ENCODE measurements around the gene SURF4.
"Not testable (repeated sequence)": the region's sequence is repeated elsewhere in the genome, so short reads cannot be mapped to it uniquely, and the experiment has no call there.

SURF4 gene

DNA sequence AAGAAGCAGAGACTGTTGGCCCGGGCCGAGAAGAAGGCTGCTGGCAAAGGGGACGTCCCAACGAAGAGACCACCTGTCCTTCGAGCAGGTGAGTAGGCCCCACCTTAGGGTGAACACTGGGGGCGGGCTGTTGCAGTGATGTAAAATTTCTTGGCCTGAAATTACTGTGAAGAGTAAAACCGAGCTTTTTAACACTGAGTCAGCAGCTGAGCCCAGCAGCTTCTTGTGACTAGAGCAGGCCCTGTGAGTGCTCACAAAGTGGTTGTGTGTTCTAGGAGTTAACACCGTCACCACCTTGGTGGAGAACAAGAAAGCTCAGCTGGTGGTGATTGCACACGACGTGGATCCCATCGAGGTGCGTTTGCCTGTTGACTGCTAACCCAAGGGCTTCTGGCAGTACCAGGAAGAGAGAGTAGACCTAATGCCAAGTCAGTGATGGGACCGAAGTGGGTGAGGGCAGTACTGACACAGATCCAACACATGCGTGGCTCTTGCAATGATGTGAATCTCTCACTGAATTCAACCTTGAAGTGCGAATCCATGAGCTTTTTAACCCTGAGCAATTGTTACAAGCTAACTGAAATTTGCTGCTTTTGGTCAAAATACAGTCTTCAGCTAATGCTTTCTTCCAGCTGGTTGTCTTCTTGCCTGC, 25.8 kb downstream of the SURF4 start:
- DNase-seq = no peak

DNA sequence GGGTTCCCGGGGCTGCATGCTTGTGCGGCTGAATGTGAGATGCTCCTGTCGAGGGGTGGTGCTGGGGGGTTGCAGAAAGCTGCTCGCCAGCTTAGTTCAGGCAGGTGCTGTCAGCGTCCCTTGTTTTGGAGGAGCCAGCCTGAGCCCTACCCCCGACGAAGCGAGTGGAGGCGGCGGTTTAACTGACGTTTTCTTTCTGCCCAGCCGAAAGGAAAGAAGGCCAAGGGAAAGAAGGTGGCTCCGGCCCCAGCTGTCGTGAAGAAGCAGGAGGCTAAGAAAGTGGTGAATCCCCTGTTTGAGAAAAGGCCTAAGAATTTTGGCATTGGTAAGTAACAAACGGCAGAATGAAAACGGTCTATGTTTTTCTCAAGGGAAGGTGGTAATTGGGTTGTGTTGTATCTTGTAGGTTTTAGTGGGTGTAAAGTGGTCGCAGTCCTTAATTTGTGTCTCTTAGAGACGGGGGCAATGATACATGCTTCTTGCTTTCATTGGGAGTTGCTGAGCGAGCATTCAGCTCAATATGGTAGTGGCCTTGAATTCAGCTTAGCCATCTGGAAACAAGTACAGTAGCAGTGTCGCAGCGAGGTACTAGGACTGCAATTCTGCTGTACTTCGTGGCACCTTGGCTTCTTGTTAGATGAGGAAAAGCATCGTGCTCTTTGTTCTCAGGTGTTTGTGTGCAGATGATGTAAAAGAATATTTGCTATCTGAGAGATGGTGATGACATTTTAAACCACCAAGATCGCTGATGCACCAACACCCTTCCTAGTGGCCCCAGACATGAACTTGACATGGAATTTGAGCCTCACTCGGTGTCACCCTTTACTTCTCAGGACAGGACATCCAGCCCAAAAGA, 26.9 kb downstream of the SURF4 start:
- DNase-seq = no peak

DNA sequence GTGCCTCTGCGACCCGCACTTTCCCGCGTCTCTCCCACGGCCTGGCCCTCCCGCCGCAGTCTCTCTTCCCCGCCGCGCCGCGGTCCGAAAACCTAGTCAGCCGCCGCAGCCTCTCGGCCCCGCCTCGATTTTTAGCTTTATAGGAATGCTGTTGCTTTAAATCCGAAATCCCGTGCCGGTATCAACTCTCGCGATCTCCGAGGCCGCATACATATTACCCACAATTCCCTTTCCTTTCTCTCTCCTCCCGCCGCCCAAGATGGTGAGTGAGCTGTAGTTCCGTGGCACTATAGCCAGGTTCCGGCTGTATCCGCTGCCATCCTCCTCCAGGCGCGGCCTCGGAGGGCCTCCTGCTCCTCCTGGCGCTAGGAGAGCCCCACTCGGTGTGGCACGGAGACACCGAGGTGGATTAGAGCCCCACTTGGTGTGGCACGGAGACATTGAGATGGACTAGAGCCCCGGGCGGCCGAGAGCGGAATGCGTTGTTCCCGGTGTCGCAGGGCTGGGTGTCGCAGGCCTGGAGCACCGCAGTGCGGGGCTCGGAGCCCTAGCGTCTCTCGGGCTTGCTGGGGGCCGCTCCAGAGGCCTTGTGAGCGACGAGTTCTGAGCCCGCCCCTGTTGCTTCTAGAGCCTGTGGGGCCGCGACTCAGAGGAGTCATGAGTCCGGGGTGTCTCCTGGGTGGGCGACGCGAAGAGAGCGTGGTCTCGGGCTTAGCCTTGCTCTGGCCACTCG, 27.7 kb downstream of the SURF4 start, which contains the start of the genes MED22 and RPL7A:
TSS of gene MED22 (minus strand) at position 147 of the 733 bp plus-strand sequence. CDS start 1,469 bp downstream, outside the sequence.
TSS of gene RPL7A (plus strand) at position 234 of the 733 bp plus-strand sequence. CDS start at position 260, 26 bp downstream.
- peak; percentile 97 for DNase-seq

DNA sequence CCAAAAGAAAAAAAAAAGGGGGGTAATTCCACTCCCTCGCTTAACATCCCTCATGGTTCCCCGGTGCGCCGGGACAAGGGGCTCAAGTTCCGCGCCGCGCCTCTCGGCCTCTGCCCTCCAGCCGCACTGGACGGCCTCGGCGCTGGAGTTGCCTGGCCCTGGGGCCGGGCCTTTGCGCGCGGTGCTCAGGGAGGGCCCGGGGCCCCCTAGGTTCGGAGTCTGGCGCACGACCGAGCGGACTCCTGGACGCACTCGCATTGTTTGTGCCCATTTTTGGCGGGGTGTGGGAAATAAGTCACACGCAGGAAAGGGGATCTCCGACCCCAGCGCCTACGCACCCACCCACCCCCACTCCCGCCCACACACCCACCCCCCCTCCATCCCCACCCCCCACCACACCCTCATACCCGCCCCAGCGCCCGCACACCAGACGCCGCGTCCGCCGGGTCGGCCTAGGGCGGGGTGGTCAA, 28.3 kb downstream of the SURF4 start:
- peak; percentile 58 for DNase-seq

DNA sequence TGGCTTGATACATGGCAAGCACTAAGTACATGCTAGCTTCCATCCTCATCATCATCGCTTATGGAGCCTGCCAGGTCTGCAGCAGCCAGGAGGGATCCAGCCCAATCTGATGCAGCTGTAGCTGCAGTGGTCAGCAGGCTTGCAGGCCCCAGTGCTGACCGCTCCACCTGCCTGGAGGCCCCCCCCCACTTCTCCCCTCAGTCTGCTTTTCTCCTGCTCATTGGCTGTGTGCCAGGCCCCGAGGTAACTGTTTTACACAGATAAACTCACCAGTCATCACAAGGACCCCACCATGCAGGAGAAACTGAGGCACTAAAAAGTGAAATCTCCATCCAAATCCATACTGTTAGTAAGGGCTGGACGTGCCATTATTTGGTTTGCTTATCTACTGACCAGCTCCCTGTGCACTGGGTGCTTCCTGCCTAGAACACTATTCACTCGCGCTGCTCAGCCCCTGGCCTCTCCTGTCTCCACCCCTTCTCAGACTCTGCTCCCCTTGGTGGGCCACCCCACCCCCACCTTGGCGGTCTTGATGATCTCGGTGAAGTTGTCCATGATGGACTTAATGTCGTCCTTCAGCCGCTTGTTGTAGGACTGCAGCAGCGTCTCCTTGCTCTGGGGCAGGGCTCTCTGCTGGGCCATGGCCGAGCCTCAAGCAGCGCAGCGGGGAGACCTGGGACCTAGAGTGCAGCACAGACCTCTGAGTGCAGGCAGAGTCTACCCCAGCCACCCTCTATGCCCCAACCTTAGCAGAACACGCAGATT, 29.7 kb downstream of the SURF4 start:
- no peak for DNase-seq

DNA sequence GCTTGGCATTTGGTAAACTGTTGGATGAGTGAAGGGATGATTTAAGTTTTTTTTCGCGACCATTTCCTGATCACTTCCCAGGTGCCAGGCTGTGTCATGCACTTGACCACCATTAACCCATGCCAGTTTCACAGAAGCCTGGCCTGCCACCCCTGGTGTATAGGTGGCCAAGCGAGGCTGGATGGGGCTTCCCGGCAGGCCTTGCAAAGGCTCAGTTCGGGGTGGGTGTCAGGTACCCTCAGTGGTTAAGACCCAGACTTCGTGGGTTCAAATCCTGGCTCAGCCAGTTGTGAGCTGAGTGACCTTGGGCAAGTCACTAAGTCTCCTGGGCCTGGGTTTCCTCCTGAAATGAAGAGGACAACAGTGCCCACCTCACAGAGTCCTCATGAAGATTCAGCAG, 30.3 kb downstream of the SURF4 start:
- DNase-seq = no peak

DNA sequence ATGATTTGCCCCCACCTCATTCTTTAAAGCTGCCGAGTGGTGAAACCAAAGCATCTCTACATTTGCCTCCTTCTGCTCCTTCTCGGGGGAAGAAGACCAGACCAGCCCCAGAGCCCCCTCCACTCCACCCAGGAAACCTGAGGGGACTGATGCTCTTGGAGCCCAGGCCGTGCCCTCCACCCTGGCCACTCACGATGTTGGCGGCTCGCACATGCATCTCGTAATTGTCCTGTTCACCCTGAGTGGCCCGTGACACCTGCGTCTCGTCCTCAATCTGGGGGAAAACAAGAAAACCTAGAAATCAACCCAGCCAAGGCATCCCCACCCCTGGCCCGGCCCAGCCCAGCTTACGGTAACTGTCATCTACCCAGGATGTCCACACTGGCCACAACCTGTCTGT, 30.9 kb downstream of the SURF4 start:
- no peak for DNase-seq

DNA sequence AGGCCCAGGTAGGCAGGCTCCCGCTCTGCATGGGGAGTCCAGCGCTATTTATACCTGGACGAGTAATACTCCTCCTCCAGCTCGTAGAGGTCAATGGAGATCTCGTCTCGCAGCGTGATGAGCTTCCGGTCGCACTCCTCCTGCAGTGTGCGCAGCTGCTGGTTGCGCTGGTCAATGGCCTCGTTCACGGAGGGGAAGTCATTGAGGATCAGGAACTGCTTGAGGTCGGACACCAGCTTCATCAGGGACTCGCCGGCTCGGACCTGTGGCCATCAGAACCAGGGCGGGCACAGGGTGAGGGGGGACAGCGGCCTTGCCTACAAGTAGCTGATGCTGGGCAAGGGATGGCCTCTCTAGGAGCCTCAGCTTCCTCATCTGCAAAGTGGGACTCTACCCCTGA, 31.8 kb downstream of the SURF4 start:
- no peak for DNase-seq

DNA sequence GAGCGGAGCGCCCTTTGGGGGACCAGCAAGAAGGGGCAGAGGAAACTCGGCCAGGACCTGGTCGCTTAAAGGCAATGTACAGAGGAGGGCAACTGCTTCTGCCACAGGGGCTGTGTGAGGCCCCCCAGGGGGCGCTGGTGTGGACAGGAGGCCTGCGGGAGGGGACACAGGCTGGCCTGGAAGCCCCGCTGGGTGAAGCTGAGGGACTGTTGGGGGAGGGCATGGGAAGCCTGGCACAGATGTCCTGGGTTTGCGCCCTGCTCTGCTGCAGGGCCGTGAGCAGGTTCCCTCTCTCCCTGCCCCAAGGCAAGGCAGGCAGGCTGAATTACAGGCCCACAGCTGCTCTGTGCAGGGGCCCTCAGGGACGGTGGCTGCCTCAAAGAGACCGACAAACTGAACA, 33.3 kb downstream of the SURF4 start:
- DNase-seq = no peak

DNA sequence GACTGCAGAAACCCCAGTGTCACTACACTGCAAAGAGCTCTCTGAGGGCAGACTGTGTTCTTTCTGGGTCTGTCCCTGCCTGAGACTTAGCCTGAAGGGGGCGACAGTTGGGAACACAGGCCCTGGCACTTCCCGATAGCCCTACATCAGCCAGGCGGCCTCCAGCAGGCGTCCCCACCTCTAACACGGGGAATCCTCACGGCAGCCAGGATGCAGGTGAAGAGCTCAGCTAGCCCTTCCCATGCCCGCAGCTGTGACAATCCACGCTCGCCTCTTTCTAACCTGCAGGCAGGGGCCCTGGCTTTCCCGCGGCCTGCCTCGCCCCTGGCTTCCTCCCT, 33.8 kb downstream of the SURF4 start:
- no peak for DNase-seq

DNA sequence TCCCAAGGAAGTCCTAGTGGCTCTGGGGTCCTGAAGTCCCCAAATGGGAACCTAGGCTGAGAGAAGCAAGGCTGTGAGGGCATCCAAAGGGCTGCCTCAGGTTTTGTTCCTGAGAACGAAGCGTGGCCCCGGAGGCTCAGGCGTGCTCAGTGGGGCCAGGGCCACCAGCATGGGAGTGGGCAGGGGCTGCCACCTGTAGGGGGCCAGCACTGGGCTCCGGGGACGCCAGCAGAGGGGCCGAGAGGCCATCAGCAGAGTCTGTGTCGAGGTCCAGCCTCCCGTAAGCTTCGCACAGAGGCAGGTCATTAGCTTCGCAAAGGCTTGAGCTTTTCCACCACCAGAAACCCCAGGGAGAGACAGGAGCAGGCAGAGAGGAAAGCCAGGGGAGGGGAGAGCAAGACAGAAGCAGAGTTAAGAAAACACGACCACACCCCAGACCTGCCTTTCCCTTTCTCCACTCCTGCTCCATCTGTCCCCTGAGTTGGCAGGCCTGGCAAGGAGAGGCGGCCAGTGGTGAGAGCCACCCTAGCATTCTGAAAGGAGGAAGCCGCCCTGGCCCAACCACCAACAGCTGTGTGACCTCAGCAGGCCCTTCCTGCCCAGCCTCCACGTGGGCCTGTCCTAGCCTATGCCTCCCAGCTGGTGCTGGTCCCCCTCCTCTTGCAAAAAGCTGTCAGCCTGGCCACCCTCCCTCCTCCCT, 34.3 kb downstream of the SURF4 start:
- DNase-seq = no peak

DNA sequence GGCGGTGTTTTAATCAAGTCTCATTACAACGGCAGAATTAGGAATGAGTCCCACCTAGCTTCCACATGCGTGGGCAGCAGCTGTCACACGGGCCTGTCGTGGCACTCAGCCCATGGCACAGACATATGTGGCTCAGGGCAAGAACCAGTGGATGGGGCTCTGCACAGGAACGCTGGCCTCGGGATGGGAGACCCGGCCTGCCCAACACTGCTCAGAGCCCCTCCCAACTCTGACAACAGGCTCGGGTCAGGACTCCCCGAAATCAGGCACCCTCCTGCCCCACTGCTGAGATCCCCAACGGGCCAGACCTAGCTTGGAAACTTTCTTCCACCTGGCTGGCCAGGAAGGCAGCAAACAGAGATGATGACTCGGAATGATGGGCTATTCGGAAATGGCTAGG, 34.9 kb downstream of the SURF4 start:
- no peak for DNase-seq

DNA sequence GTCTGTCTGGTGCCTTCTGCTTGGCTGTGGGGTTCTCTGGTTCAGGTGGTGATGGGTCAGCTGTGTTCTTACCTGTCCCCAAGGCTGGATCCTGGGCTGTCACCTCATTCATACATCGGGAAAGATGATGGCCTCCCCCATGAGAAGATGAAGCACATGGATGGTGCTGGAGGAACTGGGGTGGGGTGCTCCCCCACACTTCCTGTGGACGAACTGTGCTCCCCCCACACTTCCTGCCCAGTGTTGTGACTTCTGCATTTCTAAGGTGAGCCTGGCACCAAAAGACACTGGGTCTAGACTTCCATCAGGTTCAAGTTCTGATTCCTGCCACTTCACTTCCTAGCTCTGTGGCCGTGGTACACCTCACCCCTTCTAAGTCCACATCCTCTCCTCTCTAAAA, 35.6 kb downstream of the SURF4 start:
- no peak for DNase-seq

DNA sequence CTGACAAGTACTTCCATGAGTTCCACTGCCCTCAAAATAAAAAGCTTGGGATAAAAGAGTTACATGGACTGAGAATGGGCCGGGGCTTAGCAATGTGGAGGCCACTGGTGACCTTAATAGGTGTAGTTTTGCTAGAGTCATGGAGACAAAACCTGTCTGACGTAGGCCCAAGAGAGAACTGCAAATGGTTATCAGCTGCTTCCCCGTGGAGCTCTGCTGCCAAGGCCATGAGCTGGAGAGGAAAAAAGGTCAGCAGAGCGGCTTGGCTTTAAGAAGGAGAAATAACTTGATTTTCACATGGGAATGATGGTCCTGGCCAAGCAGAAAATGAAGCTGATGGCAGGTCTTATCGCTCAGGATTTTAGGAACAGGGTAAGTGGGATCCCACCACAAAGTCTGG, 36.2 kb downstream of the SURF4 start:
- no peak for DNase-seq

DNA sequence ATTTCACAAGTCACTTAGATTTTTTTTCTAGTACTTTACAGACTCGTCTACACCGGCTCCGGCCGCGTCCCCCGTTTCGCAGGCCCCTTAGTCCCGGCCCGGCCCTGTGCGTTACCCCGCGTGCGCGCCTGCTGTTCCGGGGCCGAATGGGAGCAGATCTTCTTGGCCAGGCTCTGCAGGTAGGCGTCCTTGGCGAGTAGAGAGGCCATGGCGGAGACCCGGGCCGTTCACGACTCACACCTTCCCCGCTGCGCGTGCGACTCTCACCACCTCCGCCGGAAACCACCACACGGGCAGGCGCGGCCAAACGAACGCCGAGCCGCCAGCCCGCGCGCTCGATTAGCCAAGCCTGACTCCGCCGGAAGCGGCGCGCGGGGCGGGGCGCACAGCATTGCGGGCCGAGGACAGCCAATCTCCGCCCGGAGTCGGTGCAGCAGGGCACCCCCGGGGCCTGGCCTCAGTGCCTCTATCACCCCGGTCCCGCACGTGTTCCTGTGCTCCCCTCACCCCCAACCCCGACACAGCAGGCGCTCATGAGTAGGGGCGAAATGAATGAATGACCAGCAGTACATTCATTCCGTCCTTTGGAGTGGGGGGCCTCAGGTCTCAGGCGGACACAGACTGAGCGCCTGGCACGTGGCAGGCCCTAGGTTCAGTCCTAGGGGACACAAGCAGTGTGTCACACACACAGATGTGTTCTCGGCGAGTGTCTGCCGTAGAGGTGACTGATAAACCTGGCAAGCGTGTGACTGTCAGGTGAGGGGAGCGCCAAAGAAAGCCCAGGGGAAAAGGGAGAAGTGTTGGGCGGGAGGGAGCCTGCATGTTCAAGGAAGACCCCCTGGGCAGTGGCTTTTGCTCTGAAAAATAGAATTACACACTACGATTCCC, 39.7 kb downstream of the SURF4 start, which contains the start of gene SURF6:
TSS of gene SURF6 (minus strand) at position 265 of the 888 bp plus-strand sequence. CDS start at position 209, 56 bp downstream.
- DNase-seq = peak; percentile 98

DNA sequence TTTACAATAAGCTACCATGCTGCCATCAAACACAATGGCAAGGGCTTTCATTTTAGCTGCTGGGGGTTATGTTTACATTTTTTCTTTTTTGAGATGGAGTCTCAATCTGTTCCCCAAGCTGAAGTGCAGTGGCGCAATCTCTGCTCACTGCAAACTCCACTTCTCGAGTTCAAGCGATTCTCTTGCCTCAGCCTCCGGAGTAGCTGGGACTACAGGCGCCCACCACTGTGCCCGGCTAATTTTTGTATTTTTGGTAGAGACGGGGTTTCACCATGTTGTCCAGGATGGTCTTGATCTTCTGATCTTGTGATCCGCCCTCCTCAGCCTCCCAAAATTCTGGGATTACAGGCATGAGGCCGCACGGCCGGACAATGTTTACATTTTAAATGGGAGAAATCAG, 41.0 kb downstream of the SURF4 start:
- DNase-seq = not testable (repeated sequence)

DNA sequence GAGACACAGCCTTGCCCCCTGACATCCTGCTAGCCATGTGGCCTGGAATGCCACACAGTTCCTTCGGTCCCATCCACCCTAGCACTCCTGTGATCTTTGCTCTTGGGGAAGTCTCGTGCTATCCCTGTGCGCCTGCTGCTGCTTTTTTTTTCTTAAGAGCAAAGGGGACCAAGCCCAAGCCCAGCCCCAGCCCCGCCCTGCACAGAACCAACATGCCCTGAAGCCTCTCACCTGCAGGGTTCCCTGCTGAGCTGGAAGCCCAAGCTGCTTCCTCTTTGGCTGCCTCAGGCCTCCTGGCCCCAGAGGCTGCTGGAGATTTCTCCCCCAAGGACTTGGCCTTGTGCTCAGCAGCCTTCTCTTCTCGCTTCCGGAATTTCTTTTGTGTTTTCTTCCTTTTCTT, 41.7 kb downstream of the SURF4 start:
- DNase-seq = no peak

DNA sequence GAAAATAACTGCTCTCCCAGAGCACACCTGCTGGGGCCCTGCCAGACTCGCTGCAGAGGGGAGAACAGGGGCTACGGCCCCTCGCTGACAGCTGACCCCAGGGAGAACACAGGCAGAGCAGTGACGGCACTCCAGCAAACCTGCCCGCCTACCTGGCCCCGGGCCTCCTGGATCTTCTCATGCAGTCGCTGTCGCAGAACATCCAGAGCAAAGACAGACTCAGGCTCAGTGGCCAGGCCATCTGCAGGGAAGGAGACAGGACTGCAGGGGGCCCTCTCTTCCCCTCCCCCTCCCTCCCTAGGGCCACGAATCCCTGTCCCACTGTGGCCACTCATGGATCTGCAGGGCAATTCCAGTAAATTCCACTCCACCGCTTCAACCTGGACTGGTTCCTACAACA, 42.3 kb downstream of the SURF4 start:
- DNase-seq = no peak

DNA sequence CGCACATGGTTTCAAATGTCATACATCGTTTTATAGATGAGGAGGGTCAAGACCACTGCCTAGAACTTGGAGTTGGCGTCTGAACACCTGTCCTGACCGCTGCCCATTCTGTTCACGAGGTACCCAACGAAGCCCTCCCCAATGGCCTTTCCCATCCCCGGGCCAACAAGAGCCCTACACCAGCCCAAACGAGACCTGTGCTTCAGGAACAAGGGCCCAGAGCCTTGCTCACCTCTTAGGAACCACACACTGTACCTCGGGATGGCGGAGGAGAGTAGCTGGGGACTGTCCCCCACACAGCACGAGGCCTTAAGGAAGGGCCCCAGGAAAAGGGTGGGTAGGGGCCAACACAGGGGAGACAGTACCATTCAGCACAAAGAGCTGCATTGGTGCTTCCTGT, 42.8 kb downstream of the SURF4 start:
- DNase-seq = no peak

DNA sequence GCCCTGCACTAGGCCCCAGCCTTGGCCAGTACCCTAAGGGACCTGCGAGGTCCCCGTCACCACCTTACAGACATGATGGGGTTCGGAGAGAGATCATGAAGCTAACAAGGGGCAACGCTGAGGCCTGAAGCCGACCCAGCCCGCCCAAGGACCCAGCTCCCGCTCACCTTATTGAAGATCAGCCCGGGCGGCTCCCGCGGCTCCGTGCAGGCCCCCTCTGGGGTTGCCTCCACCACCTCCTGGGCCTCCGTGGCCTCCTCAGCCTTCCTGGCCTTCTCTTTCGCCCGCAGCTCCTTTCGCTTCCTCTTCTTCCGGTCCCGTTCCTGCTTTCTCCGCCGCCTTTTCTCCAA, 43.5 kb downstream of the SURF4 start:
- no peak for DNase-seq
